ENCODE results near the gene PCBD2.

DNA sequence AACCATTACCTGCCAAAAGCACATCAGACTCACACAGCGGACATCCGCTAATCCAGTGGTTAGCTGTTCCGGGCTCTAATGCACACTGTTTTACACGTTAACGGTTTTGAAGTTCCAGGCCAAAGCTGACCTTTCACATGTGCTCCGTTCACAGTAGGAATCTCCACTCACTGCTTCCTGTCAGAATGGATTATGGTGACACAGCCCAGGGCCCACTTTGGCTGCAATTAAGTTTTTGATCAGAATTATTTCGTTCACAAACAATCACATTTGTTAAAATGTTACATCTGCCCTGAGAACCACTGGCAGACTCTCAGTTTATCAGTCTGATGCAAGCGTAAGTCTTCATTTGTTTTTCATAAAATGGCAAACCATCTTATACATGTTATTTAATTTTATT lies 32.6 kb downstream of the PCBD2 start:
- TF ChIP-seq, protein P1, sequence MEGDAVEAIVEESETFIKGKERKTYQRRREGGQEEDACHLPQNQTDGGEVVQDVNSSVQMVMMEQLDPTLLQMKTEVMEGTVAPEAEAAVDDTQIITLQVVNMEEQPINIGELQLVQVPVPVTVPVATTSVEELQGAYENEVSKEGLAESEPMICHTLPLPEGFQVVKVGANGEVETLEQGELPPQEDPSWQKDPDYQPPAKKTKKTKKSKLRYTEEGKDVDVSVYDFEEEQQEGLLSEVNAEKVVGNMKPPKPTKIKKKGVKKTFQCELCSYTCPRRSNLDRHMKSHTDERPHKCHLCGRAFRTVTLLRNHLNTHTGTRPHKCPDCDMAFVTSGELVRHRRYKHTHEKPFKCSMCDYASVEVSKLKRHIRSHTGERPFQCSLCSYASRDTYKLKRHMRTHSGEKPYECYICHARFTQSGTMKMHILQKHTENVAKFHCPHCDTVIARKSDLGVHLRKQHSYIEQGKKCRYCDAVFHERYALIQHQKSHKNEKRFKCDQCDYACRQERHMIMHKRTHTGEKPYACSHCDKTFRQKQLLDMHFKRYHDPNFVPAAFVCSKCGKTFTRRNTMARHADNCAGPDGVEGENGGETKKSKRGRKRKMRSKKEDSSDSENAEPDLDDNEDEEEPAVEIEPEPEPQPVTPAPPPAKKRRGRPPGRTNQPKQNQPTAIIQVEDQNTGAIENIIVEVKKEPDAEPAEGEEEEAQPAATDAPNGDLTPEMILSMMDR (IDR thresholded peaks at IDR 0.05; ENCODE audit: low read length): no peak
- TF ChIP-seq EZH2phosphoT487 (IDR thresholded peaks at IDR 0.05; ENCODE audit: low read length) (no peak), EZH2 (optimal IDR thresholded peaks at IDR 0.05; ENCODE audit: low read depth, low read length) (no peak)
